Fibroblast of skin of abdomen (primary cell): ENCODE data around the gene UTP4.
"Not testable (repeated sequence)": the region's sequence is repeated elsewhere in the genome, so short reads cannot be mapped to it uniquely, and the experiment has no call there.

Experiments
- DNase-seq: peaks from one replicate; pipeline ENCODE4 v3.0.0-alpha.2; 2013

UTP4 gene

DNA sequence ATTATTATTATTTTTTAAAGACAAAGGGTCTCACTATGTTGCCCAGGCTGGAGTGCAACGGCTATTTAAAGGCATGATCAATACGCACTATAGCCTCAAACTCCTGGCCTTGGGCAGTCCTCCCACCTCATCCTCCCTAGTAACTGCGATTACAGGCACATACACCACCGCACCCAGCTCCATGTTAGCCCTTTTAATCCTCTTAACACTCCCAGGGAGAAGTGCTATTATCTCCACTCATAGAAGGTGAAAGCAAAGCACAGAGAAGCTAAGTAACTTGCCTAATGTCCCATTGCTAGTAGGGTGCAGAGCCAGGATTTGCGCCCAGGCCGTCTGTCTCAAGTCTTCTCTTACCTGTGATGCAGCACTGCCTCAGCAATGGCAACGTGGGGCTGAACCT, 22.0 kb upstream of the UTP4 start:
- no peak for DNase-seq

DNA sequence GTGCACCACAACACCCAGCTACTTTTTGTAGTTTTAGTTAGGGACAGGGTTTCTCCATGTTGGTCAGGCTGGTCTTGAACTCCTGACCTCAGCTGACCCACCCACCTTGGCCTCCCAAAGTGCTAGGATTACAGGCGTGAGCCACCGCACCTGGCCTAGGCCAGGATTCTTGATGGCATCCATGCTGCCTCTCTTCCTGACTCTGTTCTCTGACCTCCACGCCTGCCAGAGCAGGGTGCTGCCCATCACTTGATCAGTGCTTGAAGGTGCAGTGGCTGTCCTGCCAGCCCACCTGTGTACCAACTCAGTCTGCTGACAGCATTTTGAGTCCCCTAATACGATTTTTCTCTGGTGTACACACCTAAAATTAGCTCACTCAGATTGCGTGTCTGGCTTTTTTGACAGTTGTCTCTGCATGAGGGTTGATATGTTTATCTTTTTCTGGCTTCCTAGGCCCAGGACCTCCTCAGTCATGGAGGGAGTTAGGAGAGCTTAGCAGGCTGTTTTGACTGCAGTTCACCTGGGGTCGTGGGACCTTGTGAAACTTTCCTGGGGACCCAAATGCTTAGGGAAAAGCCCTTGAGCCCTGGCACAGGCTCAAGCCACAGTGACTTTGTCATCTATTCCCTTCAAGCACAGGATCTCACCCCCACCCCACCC, 21.1 kb upstream of the UTP4 start:
- no peak for DNase-seq

DNA sequence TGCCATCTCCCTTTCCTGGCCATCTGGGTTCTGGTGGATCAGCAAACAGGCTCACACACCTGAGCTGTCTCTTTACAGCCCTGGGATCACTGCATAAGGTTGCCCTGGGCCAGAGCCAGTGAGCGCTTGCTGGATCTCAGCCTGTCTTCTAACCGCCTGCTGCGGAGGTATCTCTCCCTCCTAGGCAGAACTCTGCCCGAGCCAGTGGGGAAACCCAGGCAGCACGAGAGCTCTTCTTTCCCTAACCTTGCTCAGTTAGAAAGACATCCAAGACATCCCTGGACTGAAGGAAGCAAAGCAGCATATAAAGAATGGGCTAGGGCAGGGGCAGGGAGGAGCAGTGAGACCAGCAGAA, 20.6 kb upstream of the UTP4 start:
- DNase-seq = no peak

DNA sequence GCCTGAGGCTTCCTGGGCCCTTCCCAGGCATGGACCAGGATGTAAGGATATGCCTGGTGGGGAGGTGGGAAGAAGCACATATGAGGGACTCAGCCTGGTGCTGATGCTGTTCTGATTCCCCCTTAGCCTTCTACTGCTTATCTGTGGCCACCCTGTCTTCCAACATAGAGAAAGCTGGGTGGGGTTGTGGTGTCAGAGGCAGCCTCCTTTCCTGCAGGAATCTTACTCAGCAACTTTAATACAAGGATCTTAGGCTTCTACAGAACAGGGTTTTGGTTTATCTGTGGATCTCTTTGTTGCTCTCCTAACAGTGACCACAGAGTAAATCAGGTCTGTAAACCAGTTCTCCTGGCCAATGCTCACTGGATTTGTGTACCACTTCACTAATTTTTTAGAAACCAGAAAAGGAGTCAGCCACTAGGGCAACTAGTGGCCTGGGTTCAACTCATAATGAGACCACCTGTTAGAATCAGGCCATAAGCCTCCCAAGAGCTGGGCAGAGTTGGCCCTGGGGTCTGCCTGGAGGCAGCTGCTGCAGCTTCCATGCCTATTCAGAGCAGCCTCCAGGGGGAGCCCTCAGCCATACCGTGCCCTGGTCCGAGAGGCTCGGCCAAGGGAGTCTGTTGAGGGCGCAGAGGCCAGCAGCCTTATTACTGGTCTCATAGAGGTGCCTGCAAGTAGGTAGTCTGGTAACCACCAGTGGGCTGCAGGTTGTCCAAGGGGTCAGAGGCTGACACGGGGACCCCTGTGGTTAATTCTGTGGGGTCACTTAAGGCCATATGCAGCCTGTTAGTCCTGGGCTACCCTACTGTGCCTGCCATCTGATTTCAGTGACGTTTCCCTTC, 19.9 kb upstream of the UTP4 start:
- DNase-seq = peak; percentile 22

DNA sequence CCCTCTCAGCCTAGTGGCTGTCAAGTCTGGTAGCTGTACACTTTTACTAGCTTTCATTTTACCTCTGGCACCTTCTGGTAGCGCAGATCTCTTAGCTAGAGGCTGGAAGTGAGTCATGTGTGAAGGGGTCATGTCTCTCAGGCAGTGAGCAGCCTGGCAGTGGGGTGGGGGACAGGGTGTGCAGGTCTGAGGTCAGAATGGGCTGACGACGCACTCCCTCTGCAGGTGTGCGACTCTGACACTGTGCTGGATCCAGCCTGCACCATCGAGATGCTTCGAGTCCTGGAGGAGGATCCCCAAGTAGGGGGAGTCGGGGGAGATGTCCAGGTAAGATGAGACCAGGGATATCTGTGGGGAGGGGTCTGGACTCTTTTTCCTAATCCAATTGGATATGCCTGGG, 19.2 kb upstream of the UTP4 start:
- DNase-seq = no peak

DNA sequence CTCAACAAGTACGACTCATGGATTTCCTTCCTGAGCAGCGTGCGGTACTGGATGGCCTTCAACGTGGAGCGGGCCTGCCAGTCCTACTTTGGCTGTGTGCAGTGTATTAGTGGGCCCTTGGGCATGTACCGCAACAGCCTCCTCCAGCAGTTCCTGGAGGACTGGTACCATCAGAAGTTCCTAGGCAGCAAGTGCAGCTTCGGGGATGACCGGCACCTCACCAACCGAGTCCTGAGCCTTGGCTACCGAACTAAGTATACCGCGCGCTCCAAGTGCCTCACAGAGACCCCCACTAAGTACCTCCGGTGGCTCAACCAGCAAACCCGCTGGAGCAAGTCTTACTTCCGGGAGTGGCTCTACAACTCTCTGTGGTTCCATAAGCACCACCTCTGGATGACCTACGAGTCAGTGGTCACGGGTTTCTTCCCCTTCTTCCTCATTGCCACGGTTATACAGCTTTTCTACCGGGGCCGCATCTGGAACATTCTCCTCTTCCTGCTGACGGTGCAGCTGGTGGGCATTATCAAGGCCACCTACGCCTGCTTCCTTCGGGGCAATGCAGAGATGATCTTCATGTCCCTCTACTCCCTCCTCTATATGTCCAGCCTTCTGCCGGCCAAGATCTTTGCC, 18.0 kb upstream of the UTP4 start:
- DNase-seq = no peak

DNA sequence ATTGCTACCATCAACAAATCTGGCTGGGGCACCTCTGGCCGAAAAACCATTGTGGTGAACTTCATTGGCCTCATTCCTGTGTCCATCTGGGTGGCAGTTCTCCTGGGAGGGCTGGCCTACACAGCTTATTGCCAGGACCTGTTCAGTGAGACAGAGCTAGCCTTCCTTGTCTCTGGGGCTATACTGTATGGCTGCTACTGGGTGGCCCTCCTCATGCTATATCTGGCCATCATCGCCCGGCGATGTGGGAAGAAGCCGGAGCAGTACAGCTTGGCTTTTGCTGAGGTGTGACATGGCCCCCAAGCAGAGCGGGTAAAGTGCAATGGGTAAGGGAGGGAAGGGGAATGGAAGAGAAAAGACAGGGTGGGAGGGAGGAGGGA, 17.5 kb upstream of the UTP4 start:
- DNase-seq = no peak

DNA sequence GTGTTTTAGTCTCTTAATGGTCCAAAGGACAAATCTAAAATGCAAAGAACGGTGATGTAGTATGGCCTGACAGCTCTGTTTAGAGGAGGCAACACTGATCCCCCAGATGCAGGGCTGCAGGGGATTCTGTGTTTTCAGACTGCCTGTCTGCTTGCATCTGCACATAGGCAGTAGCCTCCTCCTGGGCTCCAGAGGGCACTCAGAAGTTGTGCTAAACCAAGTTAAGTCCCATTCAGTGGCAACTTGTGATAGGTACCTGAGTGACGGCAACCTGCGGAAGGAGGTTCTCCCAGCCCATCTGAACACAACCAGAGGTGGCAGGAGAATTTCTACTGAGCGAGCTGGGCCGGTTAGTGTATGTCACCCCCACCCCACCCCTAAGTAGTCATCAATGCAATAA, 17.1 kb upstream of the UTP4 start:
- DNase-seq = no peak

DNA sequence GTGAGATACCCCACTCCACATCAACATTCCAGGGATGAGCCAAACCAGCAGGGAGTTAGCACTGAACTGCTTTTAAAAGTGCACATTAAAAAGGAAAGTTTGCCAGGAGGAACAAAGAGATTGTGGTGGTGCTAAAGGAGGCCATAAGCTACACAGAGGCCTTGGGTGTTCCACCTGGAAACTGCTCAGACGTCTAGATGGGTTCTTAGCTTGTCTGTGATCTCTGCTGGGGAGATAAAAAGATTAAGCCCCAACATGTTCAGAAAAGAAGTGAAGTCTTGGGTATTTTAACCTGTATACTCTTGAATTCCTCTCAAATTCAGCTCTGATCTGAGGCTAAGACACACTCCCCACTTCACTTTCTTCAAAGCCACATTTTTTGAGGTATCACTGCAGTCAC, 16.6 kb upstream of the UTP4 start:
- no peak for DNase-seq

DNA sequence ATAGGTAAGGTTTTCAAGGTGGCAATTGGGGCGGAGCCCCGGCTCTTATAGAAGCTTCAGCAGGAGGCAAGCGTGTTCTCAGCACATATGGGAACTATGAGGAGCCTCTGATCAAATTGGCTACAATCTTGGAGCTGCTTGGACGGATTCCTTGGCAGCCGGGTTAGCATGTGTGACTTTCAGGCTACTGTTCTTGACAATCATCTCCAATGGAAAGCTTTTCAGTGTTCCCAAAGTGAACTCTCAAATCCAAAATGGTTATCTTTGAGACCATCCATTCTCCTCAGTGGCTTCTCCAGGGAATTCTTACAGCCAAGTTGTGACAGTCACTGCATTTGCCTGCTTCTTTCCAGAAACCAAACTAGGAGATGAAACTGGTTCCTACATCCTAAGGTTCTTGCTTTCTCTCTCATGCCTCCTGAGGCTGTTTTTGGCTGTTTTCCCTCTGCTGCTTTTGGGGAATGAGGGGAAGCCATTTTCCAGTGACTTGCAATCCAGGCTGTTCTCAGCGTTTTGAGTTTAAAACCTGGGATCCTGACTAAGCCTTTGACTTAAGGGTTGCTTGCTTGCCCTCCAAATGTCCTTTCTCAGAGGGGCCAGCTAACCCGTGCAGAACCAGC, 16.1 kb upstream of the UTP4 start:
- no peak for DNase-seq

DNA sequence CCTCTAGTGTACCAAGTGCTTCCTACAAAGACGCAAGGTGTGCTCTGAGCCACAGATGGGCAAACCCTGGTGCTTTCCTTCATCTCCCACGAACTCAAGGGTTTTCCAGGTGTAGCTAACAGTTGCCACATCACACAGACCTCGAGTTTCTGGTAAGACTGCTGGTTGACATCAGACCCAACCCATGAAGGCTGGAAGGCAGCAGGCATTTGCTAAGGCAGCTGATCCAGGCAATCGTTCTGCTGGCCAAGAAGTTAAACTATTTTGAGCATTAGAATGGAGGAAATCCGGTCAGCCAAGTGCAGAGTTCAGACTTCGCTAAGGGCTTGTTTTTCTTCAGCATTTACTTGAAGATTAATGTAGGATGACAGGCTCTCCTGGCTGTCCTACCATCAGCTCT, 15.5 kb upstream of the UTP4 start:
- DNase-seq = no peak

DNA sequence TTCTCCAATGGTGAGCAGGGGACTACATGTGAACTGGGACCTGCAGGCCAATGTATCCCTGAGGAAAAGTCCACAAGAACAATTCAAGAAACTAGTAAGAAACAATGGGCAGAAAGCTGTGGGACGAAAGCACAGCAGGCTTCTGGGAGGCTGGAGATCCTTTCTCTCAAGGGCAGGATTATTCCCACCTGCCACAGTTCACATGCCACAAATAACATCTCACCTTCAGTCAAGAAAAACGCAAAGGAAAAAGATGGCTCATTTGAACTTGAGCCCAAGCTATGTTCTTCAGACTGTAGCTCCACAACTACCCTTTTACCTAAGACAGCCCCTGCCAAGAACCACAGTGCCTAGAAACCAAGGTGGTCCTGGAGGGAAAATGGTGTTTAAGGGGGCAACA, 14.0 kb upstream of the UTP4 start:
- no peak for DNase-seq

DNA sequence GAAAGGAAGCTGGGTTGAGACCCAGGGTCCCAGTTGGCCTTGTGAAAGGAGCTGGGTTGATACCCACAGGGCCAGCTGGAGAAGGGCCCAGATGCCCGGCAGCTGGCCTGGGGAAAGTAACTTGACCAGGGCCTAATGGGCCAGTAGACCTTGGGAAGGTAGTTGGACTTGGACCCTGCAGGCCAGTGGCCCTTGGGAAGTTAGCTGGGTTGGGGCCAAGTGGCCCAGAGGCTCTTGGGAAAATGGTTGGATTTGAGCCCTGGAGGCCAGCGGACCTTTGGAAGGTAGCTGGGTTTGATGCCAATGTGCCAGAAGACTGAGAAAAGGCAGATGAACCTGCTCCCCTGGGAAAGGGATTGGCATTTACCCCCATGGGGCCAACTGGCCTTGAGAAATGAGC, 13.5 kb upstream of the UTP4 start:
- no peak for DNase-seq

DNA sequence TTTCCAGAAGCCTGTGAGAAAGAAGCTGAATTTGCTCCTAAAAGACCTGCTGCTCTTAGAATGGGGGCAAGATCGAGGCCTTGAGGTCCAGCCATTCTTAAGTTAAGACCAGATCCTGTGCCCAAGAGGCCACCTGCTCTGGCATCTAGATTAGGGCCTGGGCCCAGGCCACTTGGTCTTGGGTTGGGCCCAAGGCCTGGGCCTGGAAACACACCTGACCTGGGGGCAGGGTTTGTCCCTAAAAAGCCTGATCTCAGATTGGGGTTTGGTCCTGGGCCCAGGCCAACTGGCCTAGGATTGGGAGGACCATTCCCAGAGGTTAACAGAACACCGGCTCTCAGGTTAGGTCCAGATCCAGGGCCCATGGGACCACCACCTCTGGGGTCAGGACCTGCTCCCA, 12.9 kb upstream of the UTP4 start:
- no peak for DNase-seq

DNA sequence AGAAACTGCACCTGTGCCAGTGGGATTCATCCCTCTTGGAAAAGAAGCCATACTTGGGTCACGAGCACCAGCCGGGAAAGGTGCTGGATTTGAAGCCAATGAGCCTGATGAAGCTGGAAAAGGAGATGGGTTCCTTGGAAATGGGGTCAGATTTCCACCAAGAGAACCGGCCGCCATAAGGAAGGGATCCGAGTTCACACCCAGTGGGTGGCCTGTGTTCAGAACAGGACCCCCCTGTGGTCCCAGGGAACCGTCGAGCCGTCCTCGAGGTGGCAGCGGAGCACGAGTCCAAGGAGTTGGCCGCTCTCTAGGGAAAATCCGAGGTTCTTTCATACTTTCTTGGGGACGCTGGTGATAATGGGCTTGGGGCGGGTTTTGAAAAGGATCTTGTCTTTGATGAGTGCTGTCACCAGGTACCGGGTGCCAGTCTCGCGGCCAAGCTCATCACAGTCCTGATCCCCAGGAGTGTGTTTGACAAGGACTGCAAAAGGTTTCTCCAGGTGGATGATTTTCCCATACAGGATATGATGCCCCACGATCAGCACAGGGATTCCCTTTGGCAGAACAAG, 12.3 kb upstream of the UTP4 start:
- DNase-seq = no peak

DNA sequence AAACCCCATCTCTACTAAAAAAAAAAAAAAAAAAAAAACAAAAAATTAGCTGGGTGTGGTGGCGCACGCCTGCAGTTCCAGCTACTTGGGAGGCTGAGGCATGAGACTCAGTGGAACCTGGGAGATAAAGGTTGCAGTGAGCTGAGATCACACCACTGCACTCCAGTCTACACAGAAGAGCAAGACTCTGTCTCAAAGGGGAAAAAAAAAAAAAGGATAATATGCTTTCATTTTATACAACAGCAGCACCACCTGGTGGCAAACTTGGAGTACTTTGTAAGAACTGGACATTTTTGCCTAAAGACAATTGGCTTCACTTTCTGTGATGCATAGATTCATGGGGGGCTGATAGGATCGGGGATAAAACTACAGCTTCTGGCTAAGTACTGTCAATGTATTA, 8.5 kb upstream of the UTP4 start:
- peak; percentile 71 for DNase-seq

DNA sequence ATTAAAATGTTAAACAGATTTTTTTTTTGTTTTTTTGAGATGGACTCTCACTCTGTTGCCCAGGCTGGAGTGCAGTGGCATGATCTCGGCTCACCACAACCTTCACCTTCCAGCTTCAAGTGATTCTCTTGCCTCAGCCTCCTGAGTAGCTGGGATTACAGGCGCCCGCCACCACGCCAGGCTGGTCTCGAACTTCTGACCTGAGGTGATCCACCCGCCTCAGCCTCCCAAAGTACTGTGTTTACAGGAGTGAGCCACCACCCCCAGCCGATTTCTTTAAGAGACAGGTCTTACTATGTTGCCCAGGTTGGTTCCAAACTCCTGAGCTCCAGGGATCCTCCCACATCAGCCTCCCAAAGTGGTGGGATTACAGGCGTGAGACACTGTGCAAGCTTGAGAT, 8.0 kb upstream of the UTP4 start:
- not testable (repeated sequence) for DNase-seq

DNA sequence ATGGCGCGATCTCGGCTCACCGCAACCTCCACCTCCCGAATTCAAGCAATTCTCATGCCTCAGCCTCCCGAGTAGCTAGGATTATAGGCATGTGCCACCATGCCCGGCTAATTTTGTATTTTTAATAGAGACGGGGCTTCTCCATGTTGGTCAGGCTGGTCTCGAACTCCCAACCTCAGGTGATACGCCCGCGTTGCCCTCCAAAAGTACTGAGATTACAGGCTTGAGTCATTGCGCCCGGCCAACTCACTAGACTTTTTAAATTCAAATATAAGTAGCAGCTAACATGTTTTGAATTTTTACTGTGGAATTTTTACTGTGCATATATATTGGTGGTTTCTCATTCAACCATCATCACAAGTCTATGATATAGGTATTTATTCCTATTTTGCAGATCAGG, 7.5 kb upstream of the UTP4 start:
- DNase-seq = not testable (repeated sequence)

DNA sequence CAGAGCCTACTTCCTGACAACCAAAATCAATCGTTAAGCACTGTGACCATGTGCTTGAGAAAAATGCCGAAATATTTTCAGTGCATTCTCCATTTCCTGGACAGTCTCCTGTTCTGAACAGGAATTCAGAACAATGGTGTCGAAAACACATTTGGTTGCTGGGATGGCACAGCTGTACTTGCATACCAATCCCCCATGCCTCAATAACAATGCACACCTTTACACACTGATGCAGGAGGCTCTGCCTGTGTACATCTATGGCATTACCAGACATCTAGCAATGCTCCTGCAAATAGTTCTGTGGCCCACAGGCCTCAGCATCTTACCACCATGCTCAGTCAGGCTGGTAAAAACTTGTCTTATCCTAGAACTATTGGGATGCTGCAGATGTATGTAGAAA, 6.2 kb upstream of the UTP4 start:
- DNase-seq = no peak

DNA sequence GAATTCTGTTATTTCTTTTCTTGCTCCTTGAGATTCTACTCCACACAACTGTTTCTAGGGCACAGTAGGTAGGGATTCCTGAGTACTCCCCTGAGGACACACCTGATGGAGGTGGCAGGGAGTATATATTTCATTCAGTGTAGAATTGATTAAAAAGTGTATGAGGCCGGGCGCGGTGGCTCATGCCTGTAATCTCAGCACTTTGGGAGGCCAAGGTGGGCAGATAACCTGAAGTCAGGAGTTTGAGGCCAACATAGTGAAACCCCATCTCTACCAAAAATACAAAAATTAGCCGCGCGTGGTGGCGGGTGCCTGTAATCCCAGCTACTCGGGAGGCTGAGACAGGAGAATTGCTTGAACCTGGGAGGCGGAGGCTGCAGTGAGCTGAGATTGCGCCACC, 5.6 kb upstream of the UTP4 start:
- not testable (repeated sequence) for DNase-seq

DNA sequence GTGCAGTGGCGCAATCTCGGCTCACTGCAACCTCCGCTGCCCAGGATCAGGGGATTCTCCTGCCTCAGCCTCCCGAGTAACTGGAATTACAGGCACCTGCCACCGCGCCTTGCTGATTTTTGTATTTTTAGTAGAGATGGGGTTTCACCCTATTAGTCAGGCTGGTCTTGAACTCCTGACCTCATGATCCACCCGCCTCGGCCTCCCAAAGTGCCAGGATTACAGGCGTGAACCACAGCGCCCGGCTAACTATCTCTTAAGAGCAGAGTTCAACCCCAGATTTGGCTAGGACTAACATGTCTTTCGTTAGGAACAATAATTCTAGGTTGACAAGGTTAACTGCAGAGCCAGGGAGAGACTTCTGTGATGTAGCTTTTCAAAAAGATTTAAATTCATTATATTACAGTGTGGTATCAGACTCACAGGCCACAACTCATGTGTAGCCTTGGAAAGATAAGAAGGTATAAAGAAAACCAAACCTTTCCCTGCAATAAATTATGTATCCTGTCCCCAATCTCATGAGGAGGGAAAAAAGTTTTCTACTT, 4.4 kb upstream of the UTP4 start:
- no peak for DNase-seq

DNA sequence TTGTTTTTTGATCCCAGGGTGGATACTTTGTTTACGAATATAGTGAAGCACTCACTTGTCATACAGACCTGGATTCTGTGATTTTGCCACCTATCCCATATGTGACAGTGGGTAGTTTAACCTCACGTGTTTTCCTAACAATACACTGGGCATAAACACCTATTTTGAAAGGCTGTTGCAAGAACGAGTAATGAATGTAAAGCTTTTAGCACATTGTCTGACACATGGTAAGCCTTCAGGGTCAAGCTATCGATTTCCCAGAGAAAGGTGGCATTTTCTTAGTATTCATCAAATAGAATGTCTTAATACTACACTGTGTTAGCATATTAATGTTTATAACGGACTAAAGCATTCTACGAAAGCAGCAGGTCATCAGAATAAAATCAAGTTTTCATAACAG, 2.0 kb upstream of the UTP4 start:
- DNase-seq = no peak
